Stimulated activated CD8-positive, alpha-beta memory T cell treated with anti-CD3 and anti-CD28 coated beads, Interleukin-4, amount 100 ng/mL, for 48 hours (primary cell): ENCODE results near the gene ULK4.
"Not testable (repeated sequence)": the region's sequence is repeated elsewhere in the genome, so short reads cannot be mapped to it uniquely, and the experiment has no call there.

ENCODE experiments used
- DNase-seq: peaks from one replicate; pipeline ENCODE4 v3.0.0-alpha.2; 2020

ULK4 gene

DNA sequence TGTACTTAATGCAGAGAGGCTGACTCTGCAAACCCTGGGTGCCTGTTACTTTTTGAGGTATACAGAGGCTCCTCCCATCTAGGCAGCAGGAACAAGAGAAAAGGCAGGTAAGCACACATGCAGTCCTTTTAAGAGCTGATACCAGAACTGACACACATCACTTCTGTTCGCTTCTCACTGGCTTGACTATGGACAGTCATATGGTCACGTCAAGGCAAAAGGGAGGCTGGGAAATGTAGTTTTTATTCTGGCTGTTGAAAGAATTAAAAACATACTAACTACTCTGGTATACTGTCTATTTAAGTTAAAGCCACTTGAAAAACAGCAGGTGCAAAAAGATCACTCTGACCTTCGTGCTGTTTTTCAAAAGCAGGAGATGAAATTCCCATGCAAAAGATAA, 544.3 kb downstream of the ULK4 start:
- DNase-seq = no peak

GRCh38 chr3:41411065-41411464, 550.8 kb downstream of the ULK4 start:
- no peak for DNase-seq

- DNase-seq = no peak
These were observed 556.4 kb downstream of the ULK4 start for GRCh38 chr3:41405466-41405865.

- no peak for DNase-seq
These were observed 557.3 kb downstream of the ULK4 start for GRCh38 chr3:41404582-41404981.

GRCh38 chr3:41394896-41395295, 567.0 kb downstream of the ULK4 start:
- no peak for DNase-seq

DNA sequence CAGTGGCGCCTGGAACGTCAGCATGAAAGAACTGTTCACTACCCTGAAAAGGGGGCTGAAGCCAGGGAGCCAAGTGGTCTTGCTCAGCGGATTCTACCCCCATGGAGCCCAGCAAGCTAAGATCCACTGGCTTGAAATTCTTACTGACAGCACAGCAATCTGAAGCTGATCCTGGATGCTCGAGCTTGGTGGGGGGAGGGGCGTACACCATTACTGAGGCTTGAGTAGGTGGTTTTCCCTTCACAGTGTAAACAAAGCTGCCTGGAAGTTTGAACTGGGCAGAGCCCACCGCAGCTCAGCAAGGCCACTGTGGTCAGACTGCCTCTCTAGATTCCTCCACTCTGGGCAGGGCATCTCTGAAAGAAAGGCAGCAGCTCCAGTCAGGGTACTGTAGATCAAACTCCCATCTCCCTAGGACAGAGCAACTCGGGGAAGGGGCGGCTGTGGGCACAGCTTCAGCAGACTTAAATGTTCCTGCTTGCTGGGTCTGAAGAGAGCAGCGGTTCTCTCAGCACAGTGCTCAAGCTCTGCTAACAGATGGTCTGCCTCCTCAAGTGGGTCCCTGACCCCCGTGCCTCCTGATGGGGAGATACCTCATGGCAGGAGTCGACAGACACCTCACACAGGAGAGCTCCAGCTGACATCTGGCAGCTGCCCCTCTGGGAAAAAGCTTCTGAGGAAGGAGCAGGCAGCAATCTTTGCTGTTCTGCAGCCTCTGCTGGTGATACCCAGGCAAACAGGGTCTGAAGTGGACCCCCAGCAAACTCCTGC, 591.0 kb downstream of the ULK4 start:
- not testable (repeated sequence) for DNase-seq

GRCh38 chr3:41370307-41370706, 591.6 kb downstream of the ULK4 start:
- DNase-seq = no peak

GRCh38 chr3:41369838-41370237, 592.1 kb downstream of the ULK4 start:
- DNase-seq = no peak

DNA sequence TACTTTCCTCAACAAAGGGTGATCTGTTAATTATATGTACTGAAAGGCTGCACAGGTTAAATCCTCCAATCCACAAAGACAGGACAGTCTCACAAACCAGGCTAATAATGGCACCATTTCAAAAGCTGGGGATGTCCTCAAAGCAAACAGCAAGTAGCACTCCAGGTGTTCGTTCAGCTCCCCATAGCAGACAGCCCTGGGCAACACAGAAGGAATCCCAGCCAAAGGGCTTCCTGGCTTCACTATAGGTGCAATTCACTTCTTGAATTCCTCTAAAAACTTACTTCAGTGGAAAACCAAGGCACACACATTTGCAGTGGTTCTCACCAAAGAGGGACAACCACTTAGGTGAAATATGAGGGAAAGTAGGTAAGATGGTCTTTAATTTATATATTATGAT, 595.9 kb downstream of the ULK4 start:
- no peak for DNase-seq

DNA sequence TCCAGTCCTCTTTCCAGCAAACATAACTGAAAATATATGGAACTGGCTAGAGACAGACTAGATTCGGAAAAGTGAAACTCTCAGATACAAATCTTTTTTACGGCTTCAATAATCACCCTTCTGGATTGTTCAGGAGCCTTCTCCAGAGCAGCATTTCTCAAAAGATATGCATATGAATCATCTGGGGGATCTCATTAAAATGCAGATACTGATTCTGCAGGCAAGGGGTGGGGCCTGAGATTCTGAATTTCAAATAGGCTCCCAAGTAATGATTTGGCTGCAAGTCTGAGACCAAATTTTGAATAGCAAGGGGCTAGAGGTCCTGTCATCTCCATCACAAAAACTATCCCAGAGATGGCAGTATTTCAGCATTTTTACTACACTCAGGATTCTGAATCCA, 597.2 kb downstream of the ULK4 start:
- no peak for DNase-seq

DNA sequence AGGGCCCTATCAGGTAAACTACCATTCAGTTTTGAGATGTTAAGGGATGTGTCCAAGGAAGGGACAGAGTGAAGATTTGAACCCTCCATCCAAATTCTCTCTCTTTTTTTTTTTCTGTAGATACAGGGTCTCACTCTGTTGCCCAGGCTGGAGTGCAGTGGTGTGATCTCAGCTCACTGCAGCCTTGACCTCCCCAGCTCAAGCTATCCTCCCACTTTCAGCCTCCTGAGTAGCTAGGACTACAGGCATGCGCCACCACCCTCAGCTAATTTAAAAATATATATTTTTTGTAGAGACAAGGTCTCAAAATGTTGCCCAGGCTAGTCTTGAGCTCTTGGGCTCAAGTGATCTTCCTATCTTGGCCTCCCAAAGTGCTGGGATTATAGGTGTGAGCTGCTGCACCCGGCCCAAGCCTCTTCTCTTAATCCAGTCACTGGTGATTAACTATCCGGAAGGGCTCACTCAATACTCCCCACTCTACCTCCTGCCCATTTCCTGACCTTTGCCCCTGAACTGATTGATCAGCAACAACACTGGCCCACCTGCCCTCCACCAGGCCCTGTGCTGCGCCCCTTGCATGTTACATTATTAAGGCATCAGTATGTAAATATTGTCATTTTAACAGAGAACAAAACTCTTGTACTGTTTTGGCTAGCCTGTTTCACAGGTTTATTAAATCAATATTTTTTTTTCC, 597.9 kb downstream of the ULK4 start:
- DNase-seq = no peak

DNA sequence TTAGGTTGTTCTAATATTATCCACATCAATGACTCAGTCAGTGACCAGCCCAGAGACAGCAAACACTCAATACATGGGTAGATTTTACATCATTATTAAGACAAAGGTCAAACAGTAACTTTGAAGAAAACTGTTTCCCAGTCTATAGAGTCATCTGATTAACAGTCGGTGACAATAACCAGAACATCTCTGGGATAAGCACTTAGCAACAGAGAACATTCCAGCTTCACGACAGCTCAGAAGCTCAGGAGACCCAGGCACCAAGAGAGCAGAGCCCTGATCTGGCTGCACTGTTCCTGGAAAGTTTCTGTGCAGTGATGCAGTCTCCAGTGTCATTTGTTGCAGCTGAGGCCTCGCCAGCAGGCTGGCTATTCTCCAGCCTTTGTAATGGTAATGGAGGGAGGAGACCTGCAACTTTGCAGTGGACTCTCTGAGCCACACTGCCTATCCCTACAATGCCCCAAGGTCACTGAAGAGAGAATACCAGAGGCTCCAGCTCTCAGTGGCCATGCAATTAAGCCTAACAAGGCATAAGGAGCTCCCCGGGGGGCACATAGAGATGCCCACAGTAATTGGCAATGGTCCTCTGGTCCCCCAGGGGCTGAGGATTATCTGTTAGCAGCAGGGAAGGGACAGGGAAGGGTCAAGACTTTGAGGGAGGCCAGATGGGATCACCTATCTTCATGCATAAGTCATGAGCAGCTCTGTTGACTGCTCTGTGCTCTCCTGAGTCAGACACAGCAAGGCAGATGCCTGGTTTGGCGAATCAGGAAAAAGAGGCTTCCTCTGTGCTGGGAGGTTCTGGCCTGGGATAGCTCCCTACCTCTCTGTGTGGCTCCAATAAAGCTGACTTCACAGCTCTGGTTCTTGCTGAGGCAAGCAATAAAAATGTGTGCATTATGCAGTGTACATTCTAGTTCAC, 599.0 kb downstream of the ULK4 start:
- DNase-seq = no peak

DNA sequence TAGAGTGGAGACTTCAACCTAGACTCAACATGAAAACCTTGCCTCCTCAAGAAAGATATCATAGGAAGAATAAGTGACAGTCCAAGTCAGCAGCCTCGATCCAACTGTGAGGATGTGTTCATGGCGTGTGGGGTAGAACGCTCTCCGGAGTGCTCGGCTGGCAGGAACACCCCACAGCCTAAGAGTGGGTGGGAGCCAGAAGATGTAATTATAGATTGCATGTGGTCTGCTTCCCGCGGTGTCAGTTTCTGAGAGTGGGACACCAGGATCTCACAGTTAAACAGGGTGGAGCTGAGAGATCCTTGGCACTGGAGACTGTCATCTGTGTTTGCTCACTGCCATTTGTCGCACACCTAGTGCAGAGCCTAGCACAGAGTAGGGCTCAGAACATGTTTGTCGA, 604.6 kb downstream of the ULK4 start:
- no peak for DNase-seq

DNA sequence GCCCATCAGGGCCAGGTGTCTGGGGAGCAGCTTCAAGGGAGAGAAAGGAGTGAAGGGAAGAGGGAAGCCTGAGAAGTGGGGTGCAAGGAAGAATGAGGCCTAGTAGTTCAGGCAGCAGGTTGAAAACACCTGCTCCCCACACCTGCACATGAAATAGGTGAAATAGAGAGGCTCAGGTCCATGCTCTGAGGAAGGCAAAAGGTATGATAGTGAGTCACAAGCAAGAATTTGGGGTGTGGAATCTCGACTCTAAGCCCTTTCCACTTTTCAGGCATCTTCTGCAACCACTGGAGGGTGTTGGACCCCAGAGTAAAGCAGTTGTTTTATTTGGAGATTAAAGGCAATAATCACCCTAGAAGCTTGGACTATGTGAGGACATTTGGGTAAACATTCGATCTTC, 605.1 kb downstream of the ULK4 start:
- no peak for DNase-seq

GRCh38 chr3:41352510-41352909, 609.4 kb downstream of the ULK4 start:
- DNase-seq = no peak

DNA sequence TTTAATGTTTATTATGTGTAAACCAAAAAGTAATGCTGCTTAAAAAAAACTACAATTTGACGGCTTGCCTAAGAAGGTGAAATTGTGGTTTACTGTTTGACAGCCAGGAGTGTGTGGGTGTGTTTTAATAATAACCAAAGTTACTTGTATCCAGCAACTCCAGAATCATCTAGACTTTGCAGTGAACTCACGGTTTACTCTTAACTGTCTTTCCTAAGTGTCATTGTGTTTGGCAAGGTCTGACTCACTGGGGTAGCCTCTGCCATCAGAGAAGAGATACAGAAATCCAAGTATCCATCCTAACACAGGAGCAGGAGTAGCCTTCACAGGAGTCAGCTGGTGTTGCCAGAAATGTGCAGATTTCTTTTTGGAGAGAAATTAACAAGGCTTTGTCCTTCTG, 611.5 kb downstream of the ULK4 start:
- DNase-seq = no peak

DNA sequence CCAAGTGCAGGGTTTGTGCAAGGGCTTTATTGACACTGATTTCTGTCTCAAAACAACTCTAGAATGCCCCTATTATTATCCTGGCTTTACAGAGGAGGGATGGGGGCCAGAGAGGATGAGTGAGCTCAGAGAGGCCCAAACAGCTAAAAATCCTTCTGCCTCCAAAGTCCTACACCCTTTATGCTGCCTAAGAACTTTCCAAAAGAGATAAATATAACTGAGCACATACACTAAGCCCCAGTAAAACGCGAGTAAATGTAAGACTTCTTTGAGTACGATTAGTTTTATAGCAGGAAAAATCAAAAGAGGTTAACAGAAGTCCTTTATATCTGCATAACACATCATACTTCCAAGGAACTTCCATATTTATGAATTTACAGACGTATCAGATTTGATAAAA, 613.5 kb downstream of the ULK4 start:
- no peak for DNase-seq

GRCh38 chr3:41346698-41347270, 615.1 kb downstream of the ULK4 start:
- no peak for DNase-seq

- DNase-seq = no peak
These were observed 616.1 kb downstream of the ULK4 start for GRCh38 chr3:41345788-41346187.

DNA sequence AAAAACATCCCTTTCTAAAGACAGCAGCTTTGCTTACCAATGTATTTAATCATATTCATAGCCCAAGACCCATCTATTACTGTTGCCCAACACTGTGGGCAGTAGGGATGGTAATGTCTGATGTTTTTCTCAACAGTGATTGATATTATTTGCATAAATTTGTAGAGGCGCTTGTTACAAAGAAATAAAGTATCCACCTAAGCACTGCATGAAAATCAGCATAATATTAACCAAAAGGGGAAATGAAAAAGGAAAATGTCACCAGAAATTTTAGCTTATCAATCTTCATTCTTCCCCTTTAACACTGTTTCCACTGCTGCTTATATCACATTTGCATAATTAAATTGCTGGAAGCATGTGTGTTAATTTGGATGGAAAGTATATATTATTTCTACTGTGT, 622.1 kb downstream of the ULK4 start:
- no peak for DNase-seq

GRCh38 chr3:41338276-41338675, 623.6 kb downstream of the ULK4 start:
- no peak for DNase-seq

DNA sequence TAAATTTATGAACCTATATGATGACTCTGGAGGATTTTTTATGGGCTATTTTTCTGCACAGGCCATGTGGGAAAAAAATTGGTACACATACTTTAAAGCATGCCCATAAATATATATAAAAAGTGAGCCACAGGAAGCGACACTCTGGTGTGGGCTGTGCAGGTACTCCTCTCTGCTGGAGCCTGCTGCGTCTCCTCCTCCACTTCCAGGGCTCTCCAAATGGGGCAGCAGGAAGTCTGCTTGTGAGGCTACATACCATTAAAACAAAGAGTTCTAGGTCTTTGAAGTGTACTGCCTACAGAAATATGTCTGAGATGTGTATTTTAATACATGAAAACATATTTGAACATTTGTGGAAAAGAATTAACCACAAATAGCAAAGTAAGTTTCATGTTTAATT, 627.5 kb downstream of the ULK4 start:
- no peak for DNase-seq

DNA sequence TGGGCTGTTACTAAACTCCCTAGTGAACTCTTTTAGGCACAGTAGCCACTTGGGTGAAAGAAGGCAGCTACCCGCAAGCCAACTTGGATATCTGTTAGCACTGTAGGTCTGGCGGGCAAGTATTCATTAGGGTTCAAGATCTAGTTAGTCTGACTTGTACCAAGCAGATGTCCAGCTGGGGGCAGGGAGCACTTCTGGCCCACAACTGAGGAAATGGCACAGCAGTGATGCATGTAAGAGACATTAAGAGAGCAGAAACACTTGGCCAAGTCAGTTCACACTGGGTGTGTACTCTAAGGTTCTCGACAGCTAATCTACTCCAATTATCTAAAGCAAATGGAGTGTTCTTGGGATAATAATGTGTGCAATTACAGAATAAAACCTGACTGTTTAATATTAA, 630.9 kb downstream of the ULK4 start:
- no peak for DNase-seq
